Neutrophil (primary cell): ENCODE results near the gene SMIM41.

Experiments used
- H3K27ac ChIP-seq: fragments of 200-600 bp; sonication (generic); 2 replicates; pipeline ENCODE4 v1.5.1; 2016; ENCODE audit warnings: mild to moderate bottlenecking, moderate library complexity
- H3K27me3 ChIP-seq: fragments of 200-600 bp; sonication (generic); 2 replicates; pipeline ENCODE4 v1.6.0; 2016; ENCODE audit warnings: mild to moderate bottlenecking
- H3K36me3 ChIP-seq: fragments of 200-600 bp; sonication (generic); 2 replicates; pipeline ENCODE4 v1.5.1; 2017
- H3K4me1 ChIP-seq, 2 experiments: fragments of 200-600 bp in 1 of 2; sonication (generic) in 1 of 2; 1 replicate in 1 of 2; 2 replicates in 1 of 2; pipeline versions ENCODE4 v1.5.1 to v1.6.1; 2013 to 2016; ENCODE audit warnings: low read depth in 1 of 2, low read length in 1 of 2, mild to moderate bottlenecking in 1 of 2, moderate library complexity in 1 of 2; ENCODE audit not compliant: control insufficient read depth in 1 of 2, insufficient read depth in 1 of 2
- H3K4me3 ChIP-seq, 2 experiments: fragments of 200-600 bp in 1 of 2; sonication (generic) in 1 of 2; 1 replicate in 1 of 2; 2 replicates in 1 of 2; pipeline ENCODE4 v1.5.1; 2013 to 2016; ENCODE audit warnings: low read depth in 1 of 2, low read length in 1 of 2, mild to moderate bottlenecking in 1 of 2, moderate library complexity in 1 of 2
- H3K9me3 ChIP-seq: fragments of 200-600 bp; sonication (generic); 2 replicates; pipeline ENCODE4 v1.5.1; 2016
- TF ChIP-seq, protein P1 (sequence below): fragments of 200-600 bp; sonication (generic); IDR thresholded peaks from 2 replicates; pipeline ENCODE4 v1.5.1; 2016; ENCODE audit warnings: antibody characterized with exemption

SMIM41 gene

DNA sequence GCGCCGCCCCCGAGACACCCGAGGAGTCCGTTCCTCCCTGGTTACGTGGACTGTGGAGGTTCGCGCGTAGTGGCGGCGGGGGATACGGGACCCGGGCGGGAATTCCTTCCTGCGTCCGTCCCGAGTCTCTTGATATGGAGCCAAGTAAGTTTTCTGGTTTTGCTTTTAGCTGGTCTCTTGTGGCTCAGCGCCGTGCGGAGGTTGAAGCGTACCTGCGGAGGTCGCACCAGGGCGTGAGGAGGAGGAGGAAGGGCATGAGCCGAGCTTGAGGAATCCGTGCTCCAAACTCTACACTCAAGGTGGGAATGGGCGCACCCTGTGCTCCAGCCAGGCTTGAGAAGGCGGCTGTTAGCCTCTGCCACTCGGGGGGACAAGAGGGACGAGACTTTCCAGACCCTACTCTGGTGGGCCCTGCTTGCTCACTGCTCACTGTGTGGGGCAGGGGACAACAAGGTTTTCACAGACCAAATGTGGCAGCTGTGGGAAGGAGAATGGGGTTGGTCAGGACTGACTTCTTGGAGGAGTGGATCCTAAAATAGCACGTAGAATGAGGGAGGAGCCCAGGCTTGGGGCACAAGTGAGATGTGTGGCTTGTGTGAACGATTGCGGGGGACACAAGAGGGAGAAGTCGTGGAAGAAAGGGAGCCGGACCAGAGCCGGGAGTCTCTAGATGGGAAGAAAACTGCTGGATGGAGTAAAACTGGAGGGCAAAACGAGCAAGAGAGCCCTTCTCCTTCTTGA, 9.1 kb upstream of the SMIM41 start:
- Histone ChIP-seq H3K4me1 (peaks cover 15 to 18% of the 10 kb centered on the region in 2 experiments), H3K9me3 (no peaks in the 10 kb centered on the region), H3K27me3 (peaks cover 26% of the 10 kb centered on the region), H3K27ac (peak overlapping the region; percentile 75), H3K36me3 (peaks cover 33% of the 10 kb centered on the region), H3K4me3 (peak overlapping the region; percentile 96 to 97)
- TF ChIP-seq, protein P1, sequence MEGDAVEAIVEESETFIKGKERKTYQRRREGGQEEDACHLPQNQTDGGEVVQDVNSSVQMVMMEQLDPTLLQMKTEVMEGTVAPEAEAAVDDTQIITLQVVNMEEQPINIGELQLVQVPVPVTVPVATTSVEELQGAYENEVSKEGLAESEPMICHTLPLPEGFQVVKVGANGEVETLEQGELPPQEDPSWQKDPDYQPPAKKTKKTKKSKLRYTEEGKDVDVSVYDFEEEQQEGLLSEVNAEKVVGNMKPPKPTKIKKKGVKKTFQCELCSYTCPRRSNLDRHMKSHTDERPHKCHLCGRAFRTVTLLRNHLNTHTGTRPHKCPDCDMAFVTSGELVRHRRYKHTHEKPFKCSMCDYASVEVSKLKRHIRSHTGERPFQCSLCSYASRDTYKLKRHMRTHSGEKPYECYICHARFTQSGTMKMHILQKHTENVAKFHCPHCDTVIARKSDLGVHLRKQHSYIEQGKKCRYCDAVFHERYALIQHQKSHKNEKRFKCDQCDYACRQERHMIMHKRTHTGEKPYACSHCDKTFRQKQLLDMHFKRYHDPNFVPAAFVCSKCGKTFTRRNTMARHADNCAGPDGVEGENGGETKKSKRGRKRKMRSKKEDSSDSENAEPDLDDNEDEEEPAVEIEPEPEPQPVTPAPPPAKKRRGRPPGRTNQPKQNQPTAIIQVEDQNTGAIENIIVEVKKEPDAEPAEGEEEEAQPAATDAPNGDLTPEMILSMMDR = no peak

DNA sequence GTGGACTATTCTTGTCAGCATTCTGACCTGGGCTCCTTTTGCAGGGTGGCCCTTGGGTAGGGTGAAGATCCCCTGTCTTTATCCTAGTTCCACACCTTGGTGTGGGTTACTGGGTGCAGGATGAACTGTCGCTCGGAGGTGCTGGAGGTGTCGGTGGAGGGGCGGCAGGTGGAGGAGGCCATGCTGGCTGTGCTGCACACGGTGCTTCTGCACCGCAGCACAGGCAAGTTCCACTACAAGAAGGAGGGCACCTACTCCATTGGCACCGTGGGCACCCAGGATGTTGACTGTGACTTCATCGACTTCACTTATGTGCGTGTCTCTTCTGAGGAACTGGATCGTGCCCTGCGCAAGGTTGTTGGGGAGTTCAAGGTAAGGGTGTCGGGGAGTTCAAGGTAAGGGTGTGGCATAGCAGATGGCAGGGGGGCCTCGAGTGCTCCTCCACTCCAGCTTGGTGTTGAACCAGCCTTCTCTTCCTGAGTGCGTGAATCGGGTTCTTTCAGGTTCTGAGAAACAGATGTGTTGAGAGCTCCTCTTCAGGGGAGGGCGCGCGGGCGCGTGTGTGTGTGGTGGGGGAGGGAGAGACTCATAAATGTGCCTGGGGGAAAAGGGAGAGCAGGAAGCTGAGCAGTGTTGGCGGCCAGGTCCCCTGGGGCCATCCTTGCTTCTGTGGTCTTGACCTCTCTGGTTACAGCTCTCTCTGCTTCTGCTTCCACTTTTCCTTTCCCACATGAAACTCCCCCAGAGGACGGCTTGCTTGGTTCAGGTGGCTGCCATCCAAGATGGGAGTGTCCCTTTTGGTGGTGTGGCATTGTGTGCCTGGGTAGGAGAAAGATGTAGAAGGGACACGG, 5.7 kb upstream of the SMIM41 start:
- Histone ChIP-seq H3K27ac (no peak overlapping the region), H3K4me1 (peaks cover 15 to 18% of the 10 kb centered on the region in 2 experiments), H3K9me3 (no peaks in the 10 kb centered on the region), H3K36me3 (peaks cover 66% of the 10 kb centered on the region), H3K27me3 (no peaks in the 10 kb centered on the region), H3K4me3 (no peak overlapping the region)
- TF ChIP-seq, protein P1 = no peak

DNA sequence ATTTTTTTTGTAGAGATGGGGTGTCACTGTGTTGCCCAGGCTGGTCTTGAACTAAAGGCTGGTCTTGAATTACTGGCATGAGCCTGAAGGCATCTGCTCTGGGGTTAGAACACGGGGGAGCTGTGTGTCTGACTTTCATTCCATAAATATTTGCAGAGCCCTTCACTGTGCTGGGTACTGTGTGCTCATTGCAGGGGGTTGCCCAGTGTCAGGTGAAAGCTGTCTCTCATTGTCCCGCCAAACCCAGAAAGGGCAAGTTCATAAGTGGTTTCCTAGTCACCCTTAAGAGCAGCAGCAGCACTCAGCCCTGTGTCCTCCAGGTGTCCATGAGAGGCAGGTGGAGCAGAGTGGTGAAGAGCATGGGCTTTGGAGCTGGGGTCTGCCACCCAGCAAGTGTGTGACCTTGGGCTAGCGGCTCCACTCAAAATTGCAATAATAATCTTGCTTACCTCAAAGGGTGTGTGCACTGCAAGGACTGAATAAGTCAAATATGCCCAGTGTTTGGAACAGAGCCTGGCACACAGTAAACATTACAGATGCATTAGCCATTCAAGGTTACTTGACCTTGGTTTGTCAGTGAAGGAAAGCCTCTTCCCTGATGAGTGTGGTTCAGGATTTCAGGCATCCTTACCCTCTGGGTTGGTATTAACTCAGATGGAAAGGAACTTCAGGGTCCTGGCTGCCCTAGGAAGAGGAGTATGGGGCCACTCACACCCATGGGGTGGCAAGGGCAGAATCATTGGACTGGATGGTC, 4.4 kb upstream of the SMIM41 start:
- Histone ChIP-seq H3K36me3 (peaks cover 80% of the 10 kb centered on the region), H3K4me3 (no peak overlapping the region), H3K27ac (no peak overlapping the region)

DNA sequence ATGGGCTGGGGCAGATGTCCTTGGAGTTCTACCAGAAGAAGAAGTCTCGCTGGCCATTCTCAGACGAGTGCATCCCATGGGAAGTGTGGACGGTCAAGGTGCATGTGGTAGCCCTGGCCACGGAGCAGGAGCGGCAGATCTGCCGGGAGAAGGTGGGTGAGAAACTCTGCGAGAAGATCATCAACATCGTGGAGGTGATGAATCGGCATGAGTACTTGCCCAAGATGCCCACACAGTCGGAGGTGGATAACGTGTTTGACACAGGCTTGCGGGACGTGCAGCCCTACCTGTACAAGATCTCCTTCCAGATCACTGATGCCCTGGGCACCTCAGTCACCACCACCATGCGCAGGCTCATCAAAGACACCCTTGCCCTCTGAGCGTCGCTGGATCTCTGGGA, 2.7 kb upstream of the SMIM41 start:
- H3K4me1 ChIP-seq = no peaks in the 10 kb centered on the region
- peaks cover 81% of the 10 kb centered on the region for H3K36me3 ChIP-seq
- no peak overlapping the region for H3K27ac ChIP-seq
- H3K27me3 ChIP-seq = no peaks in the 10 kb centered on the region
- no peak overlapping the region for H3K4me3 ChIP-seq
- H3K9me3 ChIP-seq = no peaks in the 10 kb centered on the region
- TF ChIP-seq, protein P1 = no peak

More for the DNA sequence above, 4.4 kb upstream of the SMIM41 start:
- peaks cover 8 to 12% of the 10 kb centered on the region in 2 experiments for H3K4me1 ChIP-seq
- TF ChIP-seq, protein P1 = no peak
- no peaks in the 10 kb centered on the region for H3K27me3 ChIP-seq
- no peaks in the 10 kb centered on the region for H3K9me3 ChIP-seq

DNA sequence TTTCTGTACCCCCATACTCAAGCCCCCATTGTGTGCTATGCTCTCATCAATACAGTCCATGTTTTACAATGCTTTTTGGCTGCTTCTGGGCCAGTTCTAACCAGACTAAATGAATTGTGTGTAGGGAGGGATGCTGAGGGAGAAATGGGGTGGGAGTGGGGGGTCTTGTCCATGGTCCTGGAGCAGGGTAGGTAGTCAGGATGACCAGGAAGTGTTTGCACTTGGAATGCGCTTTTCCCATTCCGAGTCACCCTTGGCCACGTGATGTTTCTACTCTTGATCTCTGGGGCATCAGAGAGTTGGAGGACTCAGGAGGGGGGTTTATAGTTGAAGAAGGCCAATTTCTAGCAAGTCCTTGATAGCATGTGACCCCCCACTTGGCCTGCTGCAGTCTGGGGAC, 1.2 kb upstream of the SMIM41 start:
- Histone ChIP-seq H3K4me3 (no peak overlapping the region), H3K4me1 (no peaks in the 10 kb centered on the region), H3K27ac (no peak overlapping the region), H3K9me3 (no peaks in the 10 kb centered on the region), H3K36me3 (peaks cover 69% of the 10 kb centered on the region), H3K27me3 (no peaks in the 10 kb centered on the region)
- TF ChIP-seq, protein P1 = no peak
